ENCODE results near the gene CLSTN2.

DNA sequence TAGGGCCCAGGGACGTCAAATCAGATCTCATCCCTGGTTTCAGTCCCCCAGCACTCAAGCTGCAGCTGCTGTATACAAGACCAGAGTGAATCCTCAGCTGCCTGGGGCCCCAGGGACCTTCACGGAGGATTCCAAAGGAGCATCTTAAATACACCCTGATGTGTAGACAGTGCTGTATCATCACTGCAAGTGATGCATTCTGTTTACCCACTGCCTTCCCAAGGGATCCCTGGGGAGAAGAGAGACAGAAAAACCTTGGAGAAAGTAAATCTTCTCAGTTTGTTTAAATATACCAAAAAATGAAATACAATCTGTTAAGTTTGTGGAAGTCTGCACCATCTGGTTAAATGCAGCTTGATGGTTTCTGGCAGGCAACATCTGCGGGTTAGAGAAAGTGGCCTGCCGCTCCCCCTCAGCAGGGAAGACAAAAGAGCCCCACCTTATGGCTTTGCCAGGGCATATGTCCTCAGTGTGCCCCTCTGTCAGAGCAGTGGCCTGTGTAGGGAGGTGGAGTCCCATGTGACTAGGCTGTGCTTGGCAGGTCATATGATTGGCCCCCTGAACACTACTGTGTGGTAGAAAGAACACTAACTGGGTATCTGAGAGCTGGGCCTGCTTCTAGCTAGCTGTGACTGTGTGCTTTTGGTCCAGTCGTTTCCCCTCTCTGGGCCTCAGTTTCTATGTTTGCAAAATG is 520.7 kb downstream of the CLSTN2 start:
- TF ChIP-seq POLR2A (IDR thresholded peaks at IDR 0.05), result no peak
- TF ChIP-seq, protein P1, sequence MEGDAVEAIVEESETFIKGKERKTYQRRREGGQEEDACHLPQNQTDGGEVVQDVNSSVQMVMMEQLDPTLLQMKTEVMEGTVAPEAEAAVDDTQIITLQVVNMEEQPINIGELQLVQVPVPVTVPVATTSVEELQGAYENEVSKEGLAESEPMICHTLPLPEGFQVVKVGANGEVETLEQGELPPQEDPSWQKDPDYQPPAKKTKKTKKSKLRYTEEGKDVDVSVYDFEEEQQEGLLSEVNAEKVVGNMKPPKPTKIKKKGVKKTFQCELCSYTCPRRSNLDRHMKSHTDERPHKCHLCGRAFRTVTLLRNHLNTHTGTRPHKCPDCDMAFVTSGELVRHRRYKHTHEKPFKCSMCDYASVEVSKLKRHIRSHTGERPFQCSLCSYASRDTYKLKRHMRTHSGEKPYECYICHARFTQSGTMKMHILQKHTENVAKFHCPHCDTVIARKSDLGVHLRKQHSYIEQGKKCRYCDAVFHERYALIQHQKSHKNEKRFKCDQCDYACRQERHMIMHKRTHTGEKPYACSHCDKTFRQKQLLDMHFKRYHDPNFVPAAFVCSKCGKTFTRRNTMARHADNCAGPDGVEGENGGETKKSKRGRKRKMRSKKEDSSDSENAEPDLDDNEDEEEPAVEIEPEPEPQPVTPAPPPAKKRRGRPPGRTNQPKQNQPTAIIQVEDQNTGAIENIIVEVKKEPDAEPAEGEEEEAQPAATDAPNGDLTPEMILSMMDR (IDR thresholded peaks at IDR 0.05), result no peak
